Kidney (tissue), 14 donors: Measurements from ENCODE around the gene EEA1. TPM values are rescaled to one million over a fixed set of nuclear protein-coding genes. Genes with fewer than 3 reads are reported as not detected.
A peak's percentile ranks its signal among the peaks of the same experiment; 100 is the strongest.

Experiments
- DNase-seq, 5 donors: peaks; one replicate each; pipeline ENCODE4 v3.0.0-alpha.2; 2013 to 2020
- FAIRE-seq: peaks from 2 replicates; lab custom pipeline; 2012; peaks lifted over from hg19 to GRCh38; lab: Jason Lieb, UNC
- H3K27ac ChIP-seq, 2 donors: one replicate each; pipeline ENCODE4 v1.7.0; 2013; ENCODE audit warnings: low read depth in 2 of 2, low read length in 2 of 2, inconsistent platforms in 1 of 2
- H3K27me3 ChIP-seq: one replicate; pipeline ENCODE4 v1.7.1; 2013; ENCODE audit warnings: low read length, inconsistent platforms; ENCODE audit not compliant: control insufficient read depth, insufficient read depth
- H3K36me3 ChIP-seq, 3 donors: one replicate each; pipeline versions ENCODE4 v1.7.0 to v1.7.1; 2013; ENCODE audit warnings: low read length in 3 of 3, control low read depth in 1 of 3, inconsistent platforms in 1 of 3; ENCODE audit not compliant: insufficient read depth in 3 of 3, control insufficient read depth in 2 of 3
- H3K4me1 ChIP-seq, 3 donors: one replicate each; pipeline versions ENCODE4 v1.7.0 to v1.7.1; 2013; ENCODE audit warnings: low read length in 3 of 3, inconsistent platforms in 1 of 3, low read depth in 1 of 3; ENCODE audit not compliant: control insufficient read depth in 2 of 3, insufficient read depth in 2 of 3
- H3K4me3 ChIP-seq, 3 donors: one replicate each; pipeline versions ENCODE4 v1.7.0 to v1.8.1; 2013; ENCODE audit warnings: low read length in 3 of 3, control low read depth in 1 of 3, inconsistent platforms in 1 of 3
- H3K9ac ChIP-seq, 3 donors: one replicate each; pipeline versions ENCODE4 v1.7.0 to v1.7.1; 2013; ENCODE audit warnings: low read length in 3 of 3, control low read depth in 1 of 3, inconsistent platforms in 1 of 3
- H3K9me3 ChIP-seq, 3 donors: one replicate each; pipeline versions ENCODE4 v1.7.0 to v1.7.1; 2013; ENCODE audit warnings: low read length in 3 of 3, control low read depth in 1 of 3, inconsistent platforms in 1 of 3; ENCODE audit not compliant: control insufficient read depth in 2 of 3, insufficient read depth in 1 of 3
- intact Hi-C: fragments of 100-400 bp; cut with DNase I; formaldehyde crosslinking; loops from one replicate; pipeline ENCODE4 v1.11.1; 2022
- polyA plus RNA-seq: library from polyadenylated mRNA; stranded (reverse); fragments of 350-450 nt; fragmentation: Illumina TruSeq; extraction: RNeasy Lipid Tissue Mini Kit (QIAGEN cat#74804); gene quantifications from one replicate; pipeline ENCODE4 v1.2.3, GENCODE V29; 2014; ENCODE audit warnings: low read depth, low replicate concordance; ENCODE audit not compliant: insufficient read depth
- total RNA-seq: library from RNA; stranded (reverse); fragmentation: NEBNext Ultra II Directional; extraction: Animal tissue kit (Norgen Biotek cat#: 25700); gene quantifications from one replicate; pipeline ENCODE4 v1.2.1, GENCODE V29; 2021
- TF ChIP-seq, protein P1 (sequence below): IDR thresholded peaks from 3 replicates; pipeline ENCODE4 v1.5.1; 2012; ENCODE audit warnings: mild to moderate bottlenecking, moderate library complexity, borderline replicate concordance; ENCODE audit not compliant: insufficient read depth; ENCODE audit errors: extremely low read depth
- donor health status: control.
- donor health status: control.
- donor health status: control.
- donor health status: control.
- donor health status: control.
- donor health status: DM: yes; HTN: yes; CAD: no.
- donor health status: Normal renal cell carcinoma (clear cell type).

The EEA1 gene
- total and polyA plus RNA-seq, 2 donors from 2014 or later, result 2.5 to 30.2 TPM

DNA sequence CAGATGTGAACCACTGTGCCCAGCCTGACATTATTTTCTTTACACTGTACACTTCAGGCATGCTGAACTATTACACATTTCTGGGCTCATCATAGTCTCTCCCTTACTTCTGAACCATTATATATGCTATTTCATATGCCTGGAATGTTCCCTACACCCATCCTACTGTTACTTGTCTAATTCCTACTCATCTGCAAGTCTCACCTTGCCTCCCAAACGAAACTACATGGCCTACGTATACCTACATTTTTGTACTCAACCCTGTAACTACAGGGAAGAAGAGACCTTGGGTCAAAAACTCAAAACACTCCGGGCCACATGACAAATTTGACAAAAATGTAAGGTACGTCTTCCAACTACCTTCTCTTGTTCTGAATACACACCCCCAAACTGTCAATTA, 9.5 kb upstream of the EEA1 start:
- TF ChIP-seq, protein P1, sequence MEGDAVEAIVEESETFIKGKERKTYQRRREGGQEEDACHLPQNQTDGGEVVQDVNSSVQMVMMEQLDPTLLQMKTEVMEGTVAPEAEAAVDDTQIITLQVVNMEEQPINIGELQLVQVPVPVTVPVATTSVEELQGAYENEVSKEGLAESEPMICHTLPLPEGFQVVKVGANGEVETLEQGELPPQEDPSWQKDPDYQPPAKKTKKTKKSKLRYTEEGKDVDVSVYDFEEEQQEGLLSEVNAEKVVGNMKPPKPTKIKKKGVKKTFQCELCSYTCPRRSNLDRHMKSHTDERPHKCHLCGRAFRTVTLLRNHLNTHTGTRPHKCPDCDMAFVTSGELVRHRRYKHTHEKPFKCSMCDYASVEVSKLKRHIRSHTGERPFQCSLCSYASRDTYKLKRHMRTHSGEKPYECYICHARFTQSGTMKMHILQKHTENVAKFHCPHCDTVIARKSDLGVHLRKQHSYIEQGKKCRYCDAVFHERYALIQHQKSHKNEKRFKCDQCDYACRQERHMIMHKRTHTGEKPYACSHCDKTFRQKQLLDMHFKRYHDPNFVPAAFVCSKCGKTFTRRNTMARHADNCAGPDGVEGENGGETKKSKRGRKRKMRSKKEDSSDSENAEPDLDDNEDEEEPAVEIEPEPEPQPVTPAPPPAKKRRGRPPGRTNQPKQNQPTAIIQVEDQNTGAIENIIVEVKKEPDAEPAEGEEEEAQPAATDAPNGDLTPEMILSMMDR, result no peak
- intact Hi-C loops, result no loop called here
- no peak overlapping the region for H3K4me3 ChIP-seq
- no peak overlapping the region for H3K27ac ChIP-seq
- no peaks in the 10 kb centered on the region for H3K27me3 ChIP-seq
- DNase-seq (no peak), FAIRE-seq (no peak)
- peaks cover 0 to 5% (median 0%) of the 10 kb centered on the region in 3 donors for H3K4me1 ChIP-seq
- H3K9me3 ChIP-seq, result no peaks in the 10 kb centered on the region
- H3K9ac ChIP-seq, result no peak overlapping the region
- no peaks in the 10 kb centered on the region for H3K36me3 ChIP-seq

DNA sequence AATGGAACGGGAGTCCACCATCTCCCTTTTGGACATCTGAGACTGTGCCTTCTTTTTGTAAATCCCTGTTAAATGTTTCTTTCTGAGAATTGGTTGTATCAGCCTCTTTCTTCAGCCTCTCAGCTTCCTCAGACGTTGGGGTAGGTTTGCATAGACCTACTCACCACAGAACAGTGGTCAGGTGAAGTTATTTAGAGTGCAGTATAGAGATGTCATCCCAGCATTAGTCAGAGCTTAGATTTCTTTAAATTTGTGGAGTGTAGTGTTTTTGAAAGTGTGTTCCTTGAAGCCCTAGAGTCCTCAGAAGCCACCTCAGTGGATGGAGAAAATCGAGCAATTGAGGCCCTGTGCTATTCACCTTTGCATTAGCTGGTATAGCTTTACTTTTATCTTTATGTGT, 8.9 kb upstream of the EEA1 start:
- Histone ChIP-seq H3K9me3 (no peaks in the 10 kb centered on the region), H3K4me1 (no peaks in the 10 kb centered on the region), H3K9ac (no peak overlapping the region), H3K4me3 (no peak overlapping the region), H3K36me3 (no peaks in the 10 kb centered on the region), H3K27me3 (no peaks in the 10 kb centered on the region), H3K27ac (no peak overlapping the region)
- FAIRE-seq (no peak), DNase-seq (no peak)
- intact Hi-C loops, result no loop called here
- TF ChIP-seq, protein P1, result no peak

DNA sequence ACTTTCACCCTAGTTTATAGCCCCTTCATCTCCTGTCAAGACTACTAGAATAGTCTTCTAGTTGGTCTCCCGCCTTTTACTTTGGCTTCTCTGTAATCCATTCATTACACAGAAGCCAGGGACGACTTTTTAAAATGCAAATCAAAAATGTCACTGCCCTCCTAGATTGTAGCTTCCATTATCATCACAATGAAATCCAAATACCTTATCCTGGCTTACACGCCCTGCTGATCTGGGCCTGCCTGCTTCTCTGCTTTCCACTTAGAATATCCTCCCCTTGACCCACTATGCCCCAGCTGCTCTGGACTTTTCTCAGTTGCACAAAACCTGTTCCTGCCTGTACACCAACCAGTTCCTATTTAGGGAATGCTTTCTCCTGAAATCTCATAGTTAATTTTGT, 4.5 kb upstream of the EEA1 start:
- no peaks in the 10 kb centered on the region for H3K9me3 ChIP-seq
- FAIRE-seq, result no peak
- no peak for DNase-seq
- H3K27me3 ChIP-seq, result no peaks in the 10 kb centered on the region
- TF ChIP-seq, protein P1, result no peak
- intact Hi-C loops, result no loop called here
- H3K9ac ChIP-seq, result no peak overlapping the region
- no peaks in the 10 kb centered on the region for H3K36me3 ChIP-seq
- peaks cover 0 to 2% (median 0%) of the 10 kb centered on the region in 3 donors for H3K4me1 ChIP-seq
- no peak overlapping the region for H3K27ac ChIP-seq
- no peak overlapping the region for H3K4me3 ChIP-seq

DNA sequence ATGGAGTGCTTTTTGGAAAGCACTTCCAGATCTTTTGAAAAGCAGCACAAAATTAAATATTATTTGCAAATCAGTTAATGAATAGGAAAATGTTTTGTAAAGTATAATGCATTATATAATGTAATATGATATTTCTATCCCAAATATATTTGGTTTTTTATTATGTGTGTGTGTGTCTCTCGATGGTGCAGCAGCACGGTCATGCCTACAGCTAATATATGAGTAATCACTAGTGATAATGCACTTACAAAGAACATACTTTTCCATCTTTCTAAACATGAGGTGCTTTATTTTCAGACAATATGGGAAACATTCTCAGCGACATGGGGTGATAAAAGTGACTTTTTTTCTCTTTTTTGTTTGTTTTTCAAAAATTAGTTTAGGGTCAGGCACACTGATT, 1.3 kb upstream of the EEA1 start:
- Histone ChIP-seq H3K27ac (no peak overlapping the region), H3K9me3 (no peaks in the 10 kb centered on the region), H3K4me3 (peak overlapping the region in 1 of 3 donors; percentile 96), H3K27me3 (no peaks in the 10 kb centered on the region), H3K9ac (peak overlapping the region in 1 of 3 donors; percentile 98), H3K36me3 (no peaks in the 10 kb centered on the region), H3K4me1 (peaks cover 0 to 9% (median 8%) of the 10 kb centered on the region in 3 donors)
- no peak for DNase-seq
- FAIRE-seq, result no peak
- TF ChIP-seq, protein P1, result no peak
- intact Hi-C loops, result no loop called here
